Tibial artery (tissue), 4 donors: ENCODE data around the gene FAM76A.
"Not testable (repeated sequence)": the region's sequence is repeated elsewhere in the genome, so short reads cannot be mapped to it uniquely, and the experiment has no call there.

Experiments
- DNase-seq, 2 donors: peaks; one replicate each; pipeline ENCODE4 v3.0.0-alpha.2; 2019
- H3K27ac ChIP-seq, 2 donors: fragments of 200-600 bp; sonication (generic) in 1 of 2; 1 replicate in 1 of 2; 2 replicates in 1 of 2; pipeline ENCODE4 v1.5.1; 2018 to 2019; ENCODE audit warnings: mild to moderate bottlenecking in 1 of 2
- H3K27me3 ChIP-seq, 2 donors: fragments of 200-600 bp; sonication (generic) in 1 of 2; one replicate each; pipeline versions ENCODE4 v1.5.1 to v1.6.0; 2016 to 2019
- H3K36me3 ChIP-seq, 3 donors: fragments of 200-600 bp; sonication (generic) in 2 of 3; one replicate each; pipeline ENCODE4 v1.5.1; 2016 to 2019; ENCODE audit warnings: mild to moderate bottlenecking in 2 of 3
- H3K4me1 ChIP-seq, 4 donors: fragments of 200-600 bp; sonication (generic) in 2 of 4; 1 replicate in 3 of 4; 2 replicates in 1 of 4; pipeline ENCODE4 v1.5.1; 2016 to 2019
- H3K4me3 ChIP-seq, 2 donors: fragments of 200-600 bp; sonication (generic) in 1 of 2; 1 replicate in 1 of 2; 2 replicates in 1 of 2; pipeline ENCODE4 v1.5.1; 2018 to 2019; ENCODE audit warnings: mild to moderate bottlenecking in 2 of 2
- H3K9me3 ChIP-seq, 3 donors: fragments of 200-600 bp; sonication (generic) in 1 of 3; one replicate each; pipeline ENCODE4 v1.5.1; 2016 to 2019
- intact Hi-C: fragments of 100-400 bp; cut with DNase I; formaldehyde crosslinking; loops from one replicate; pipeline ENCODE4 v1.15.0; 2023; ENCODE audit warnings: low total_unique reads
- TF ChIP-seq, protein P1 (sequence below), 2 experiments: fragments of 200-600 bp in 1 of 2; fragments of 450-650 bp in 1 of 2; IDR thresholded peaks; one replicate each; pipeline ENCODE4 v1.5.1; 2017 to 2019; ENCODE audit warnings: antibody characterized with exemption in 2 of 2, mild to moderate bottlenecking in 1 of 2, moderate library complexity in 1 of 2

The FAM76A gene

DNA sequence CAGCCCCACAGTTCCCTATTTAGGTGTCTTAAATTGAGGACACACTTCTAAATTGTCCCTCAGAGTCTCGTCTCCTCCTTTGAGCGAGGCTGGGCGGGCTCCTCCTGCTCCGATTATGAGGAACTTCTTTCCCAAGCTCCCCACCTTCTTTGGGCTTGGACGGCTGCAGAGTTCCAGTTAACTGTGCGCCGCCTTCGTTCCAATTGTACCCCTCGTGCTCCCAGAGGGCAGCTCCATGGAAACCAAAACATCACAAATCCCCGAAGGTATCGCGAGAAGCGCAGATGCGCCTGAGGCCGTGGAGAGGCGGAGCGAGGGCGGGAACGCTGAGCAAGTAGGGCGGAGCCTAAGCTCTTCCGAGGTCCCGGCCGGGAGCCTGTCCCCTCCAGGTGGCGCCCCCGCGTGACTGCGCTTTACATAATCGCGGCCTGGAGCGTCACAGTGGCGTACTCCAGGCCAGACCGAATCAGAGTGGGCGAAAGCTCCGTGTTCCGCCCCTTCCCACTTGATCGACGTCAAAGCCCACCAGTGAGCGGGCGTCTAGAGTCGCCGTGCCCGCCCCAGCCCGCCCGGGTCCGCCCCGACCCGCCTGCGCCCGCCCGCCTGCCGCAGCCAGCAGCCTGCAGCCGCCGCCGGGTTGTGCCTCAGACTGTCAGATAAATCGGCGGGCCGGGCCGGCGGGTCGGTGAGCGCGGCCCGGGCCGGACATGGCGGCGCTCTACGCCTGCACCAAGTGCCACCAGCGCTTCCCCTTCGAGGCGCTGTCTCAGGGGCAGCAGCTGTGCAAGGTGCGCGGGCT, at the start of gene FAM76A:
Gene FAM76A (plus strand): TSS at position 588 of the 799 bp plus-strand sequence. CDS start 120 bp downstream, at position 708.
- no peaks in the 10 kb centered on the region for H3K9me3 ChIP-seq
- peak; percentile 99 to 100 for DNase-seq
- intact Hi-C loops = loop anchor here (1.0 kb wide), 1 partner anchor 48 kb away; the partner anchor contains the start of gene STX12
- H3K27me3 ChIP-seq = no peaks in the 10 kb centered on the region
- H3K4me3 ChIP-seq = peak within 1 kb of the TSS; percentile 94 to 99
- TF ChIP-seq, protein P1, sequence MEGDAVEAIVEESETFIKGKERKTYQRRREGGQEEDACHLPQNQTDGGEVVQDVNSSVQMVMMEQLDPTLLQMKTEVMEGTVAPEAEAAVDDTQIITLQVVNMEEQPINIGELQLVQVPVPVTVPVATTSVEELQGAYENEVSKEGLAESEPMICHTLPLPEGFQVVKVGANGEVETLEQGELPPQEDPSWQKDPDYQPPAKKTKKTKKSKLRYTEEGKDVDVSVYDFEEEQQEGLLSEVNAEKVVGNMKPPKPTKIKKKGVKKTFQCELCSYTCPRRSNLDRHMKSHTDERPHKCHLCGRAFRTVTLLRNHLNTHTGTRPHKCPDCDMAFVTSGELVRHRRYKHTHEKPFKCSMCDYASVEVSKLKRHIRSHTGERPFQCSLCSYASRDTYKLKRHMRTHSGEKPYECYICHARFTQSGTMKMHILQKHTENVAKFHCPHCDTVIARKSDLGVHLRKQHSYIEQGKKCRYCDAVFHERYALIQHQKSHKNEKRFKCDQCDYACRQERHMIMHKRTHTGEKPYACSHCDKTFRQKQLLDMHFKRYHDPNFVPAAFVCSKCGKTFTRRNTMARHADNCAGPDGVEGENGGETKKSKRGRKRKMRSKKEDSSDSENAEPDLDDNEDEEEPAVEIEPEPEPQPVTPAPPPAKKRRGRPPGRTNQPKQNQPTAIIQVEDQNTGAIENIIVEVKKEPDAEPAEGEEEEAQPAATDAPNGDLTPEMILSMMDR (IDR thresholded peaks at IDR 0.05) = peak; percentile 18 to 42
- H3K27ac ChIP-seq = peak within 1 kb of the TSS; percentile 93 to 97
- H3K36me3 ChIP-seq = peaks cover 10 to 18% (median 11%) of the 10 kb centered on the region in 3 donors
- H3K4me1 ChIP-seq = peaks cover 5 to 14% (median 12%) of the 10 kb centered on the region in 4 donors

DNA sequence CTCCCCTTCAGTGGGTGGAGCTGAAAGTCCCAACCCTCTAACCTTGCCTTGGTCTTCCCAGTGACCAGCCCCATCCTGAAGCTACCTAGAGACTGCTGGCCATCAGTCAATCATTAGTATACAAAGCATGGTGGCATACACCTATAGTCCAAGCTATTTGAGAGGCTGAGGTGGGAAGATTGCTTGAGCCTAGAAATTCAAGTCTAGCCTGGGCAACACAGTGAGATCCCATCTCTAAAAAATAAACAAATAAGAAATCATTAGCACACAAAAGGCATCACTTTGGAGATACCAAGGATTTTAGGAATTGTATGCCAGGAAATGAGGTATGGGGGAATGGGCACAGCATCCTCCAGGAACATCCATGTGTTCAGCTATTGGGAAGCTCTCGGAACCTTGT, 49.4 kb upstream of the FAM76A start:
- H3K27ac ChIP-seq = no peak overlapping the region
- H3K27me3 ChIP-seq = no peaks in the 10 kb centered on the region
- no peak overlapping the region for H3K4me3 ChIP-seq
- no peaks in the 10 kb centered on the region for H3K36me3 ChIP-seq
- intact Hi-C loops = no loop called here
- peaks cover 0 to 7% (median 4%) of the 10 kb centered on the region in 3 donors for H3K9me3 ChIP-seq
- DNase-seq = no peak
- peaks cover 0 to 15% (median 7%) of the 10 kb centered on the region in 4 donors for H3K4me1 ChIP-seq
- TF ChIP-seq, protein P1 (IDR thresholded peaks at IDR 0.05) = no peak

GRCh38 chr1:27678747-27679146, 47.0 kb upstream of the FAM76A start:
- TF ChIP-seq, protein P1 (IDR thresholded peaks at IDR 0.05) = no peak

DNA sequence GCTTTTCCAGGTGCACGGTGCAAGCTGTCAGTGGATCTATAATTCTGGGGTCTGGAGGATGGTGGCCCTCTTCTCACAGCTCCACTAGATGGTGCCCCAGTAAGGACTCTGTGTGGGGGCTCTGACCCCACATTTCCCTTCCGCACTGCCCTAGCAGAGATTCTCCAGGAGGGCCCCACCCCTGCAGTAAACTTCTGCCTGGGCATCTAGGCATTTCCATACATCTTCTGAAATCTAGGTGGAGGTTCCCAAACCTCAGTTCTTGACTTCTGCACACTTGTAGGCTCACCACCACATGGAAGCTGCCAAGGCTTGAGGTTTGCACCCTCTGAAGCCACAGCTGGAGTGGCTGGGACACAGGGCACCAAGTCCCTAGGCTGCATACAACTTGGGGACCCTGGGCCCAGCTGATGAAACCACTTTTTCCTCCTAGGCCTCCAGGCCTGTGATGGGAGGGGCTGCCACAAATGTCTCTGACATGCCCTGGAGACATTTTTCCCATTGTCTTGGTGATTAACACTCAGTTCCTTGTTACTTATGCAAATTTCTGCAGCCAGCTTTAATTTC, 45.5 kb upstream of the FAM76A start:
- H3K36me3 ChIP-seq, H3K27me3 ChIP-seq, H3K4me1 ChIP-seq, intact Hi-C loops, DNase-seq, H3K4me3 ChIP-seq, H3K27ac ChIP-seq: not testable (repeated sequence)
- H3K9me3 ChIP-seq = peaks cover 0 to 19% (median 13%) of the 10 kb centered on the region in 3 donors

More at GRCh38 chr1:27678747-27679146, 47.0 kb upstream of the FAM76A start:
- no peak for DNase-seq
- Histone ChIP-seq H3K27ac (no peak overlapping the region), H3K27me3 (no peaks in the 10 kb centered on the region), H3K4me3 (no peak overlapping the region), H3K36me3 (no peaks in the 10 kb centered on the region), H3K4me1 (no peaks in the 10 kb centered on the region), H3K9me3 (peaks cover 0 to 19% (median 13%) of the 10 kb centered on the region in 3 donors)
- intact Hi-C loops = no loop called here

GRCh38 chr1:27681580-27681979, 44.2 kb upstream of the FAM76A start:
- intact Hi-C loops, H3K4me1 ChIP-seq, H3K36me3 ChIP-seq, H3K27ac ChIP-seq, H3K4me3 ChIP-seq, DNase-seq, H3K27me3 ChIP-seq: not testable (repeated sequence)
- H3K9me3 ChIP-seq = peaks cover 0 to 19% (median 13%) of the 10 kb centered on the region in 3 donors

DNA sequence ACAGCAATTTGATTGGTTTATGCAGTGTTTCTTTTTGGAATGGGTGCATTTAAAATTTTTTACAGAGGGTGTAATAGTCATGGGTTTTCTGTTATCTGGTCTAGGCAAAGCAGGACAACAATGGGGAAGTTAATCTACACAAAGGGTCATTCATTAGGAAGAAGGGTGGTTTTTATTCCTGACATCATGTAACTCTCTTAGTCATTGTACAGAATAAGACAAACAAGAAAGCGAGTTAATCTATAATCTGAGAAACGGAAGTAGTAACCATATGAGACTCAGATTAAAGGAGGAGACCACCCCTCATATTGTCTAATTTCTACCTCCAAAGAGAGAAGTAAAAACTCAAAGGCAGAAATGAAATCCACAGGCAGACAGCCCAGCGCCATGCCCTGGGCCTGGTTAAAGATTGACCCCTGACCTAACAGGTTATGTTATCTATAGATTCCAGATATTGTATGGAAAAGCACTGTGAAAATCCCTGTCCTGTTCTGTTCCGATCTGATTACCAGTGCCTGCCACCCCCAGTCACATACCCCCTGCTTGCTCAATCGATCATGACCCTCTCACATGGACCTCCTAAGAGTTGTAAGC, 43.3 kb upstream of the FAM76A start:
- Histone ChIP-seq H3K36me3 (no peaks in the 10 kb centered on the region), H3K4me1 (no peaks in the 10 kb centered on the region), H3K27me3 (no peaks in the 10 kb centered on the region), H3K4me3 (no peak overlapping the region), H3K9me3 (peaks cover 0 to 19% (median 13%) of the 10 kb centered on the region in 3 donors), H3K27ac (no peak overlapping the region)
- TF ChIP-seq, protein P1 (IDR thresholded peaks at IDR 0.05) = no peak
- intact Hi-C loops = no loop called here
- DNase-seq = no peak
